AG09309 (cell line): ENCODE measurements around the gene CPPED1.

Experiments used
- DNase-seq: peaks from one replicate; pipeline ENCODE4 v3.0.0-alpha.2; 2010; ENCODE audit warnings: low read depth
- H3K4me3 ChIP-seq: 2 replicates; pipeline ENCODE4 v1.5.1; 2011; ENCODE audit warnings: mild to moderate bottlenecking, low read depth, low read length, moderate library complexity; ENCODE audit not compliant: control insufficient read depth
- CTCF ChIP-seq: IDR thresholded peaks from 2 replicates; pipeline ENCODE4 v1.5.1; 2011; ENCODE audit warnings: mild to moderate bottlenecking, low read depth, low read length, inconsistent platforms; ENCODE audit not compliant: insufficient read depth, control insufficient read depth; ENCODE audit errors: missing control alignments

The CPPED1 gene

GRCh38 chr16:12618515-12618914 lies 185.2 kb downstream of the CPPED1 start:
- DNase-seq: no peak
- no peak for TF ChIP-seq CTCF
- no peak overlapping the region for H3K4me3 ChIP-seq

GRCh38 chr16:12617401-12617819 lies 186.3 kb downstream of the CPPED1 start:
- H3K4me3 ChIP-seq: no peak overlapping the region
- no peak for DNase-seq
- no peak for TF ChIP-seq CTCF

- TF ChIP-seq CTCF: no peak
- DNase-seq: no peak
- H3K4me3 ChIP-seq: no peak overlapping the region
Observed at GRCh38 chr16:12614662-12615278, 188.9 kb downstream of the CPPED1 start.

- DNase-seq: no peak
- TF ChIP-seq CTCF: no peak
- H3K4me3 ChIP-seq: no peak overlapping the region
Observed at GRCh38 chr16:12613992-12614661, 189.6 kb downstream of the CPPED1 start.

- DNase-seq: no peak
- TF ChIP-seq CTCF: no peak
- no peak overlapping the region for H3K4me3 ChIP-seq
Observed at GRCh38 chr16:12613131-12613991, 190.3 kb downstream of the CPPED1 start.

- DNase-seq: no peak
- no peak for TF ChIP-seq CTCF
- no peak overlapping the region for H3K4me3 ChIP-seq
Observed at GRCh38 chr16:12612598-12613101, 191.0 kb downstream of the CPPED1 start.
